HepG2 (cell line): ENCODE data around the gene WDR53. TPM values are rescaled to one million over a fixed set of nuclear protein-coding genes. Genes with fewer than 3 reads are reported as not detected.

Experiments used
- ATAC-seq: fragments of 200-7000 bp; cut with Tn5 transposase; 3 replicates; pipeline ENCODE4 v1.9.1; 2020; ENCODE audit warnings: mild to moderate bottlenecking, moderate library complexity
- BruUV-seq: library from RNA; stranded (reverse); fragments of 400-500 nt; replicated peaks from 2 replicates; lab custom pipeline; 2021; lab: Mats Ljungman, UMichigan
- CTCF ChIA-PET: fragments of 300-600 bp; formaldehyde crosslinking; extraction: SDS; loops from one replicate; lab custom pipeline; 2021; ENCODE audit warnings: low total read pairs, inconsistent platforms, low intra/inter-chr PET ratio; lab: Yijun Ruan, JAX
- POLR2A ChIA-PET: fragments of 350-600 bp; sonication (Branson Sonifier 250); formaldehyde crosslinking; loops from one replicate; lab custom pipeline; 2020; ENCODE audit warnings: antibody characterized with exemption, inconsistent platforms; lab: Yijun Ruan, JAX
- DNase-seq: peaks from one replicate; pipeline ENCODE4 v3.0.0-alpha.2; 2015; ENCODE audit warnings: low spot score
- FAIRE-seq: peaks from 3 replicates; lab custom pipeline; 2011; peaks lifted over from hg19 to GRCh38; lab: Jason Lieb, UNC
- H2AFZ ChIP-seq: one replicate; pipeline ENCODE4 v1.6.1; 2011; ENCODE audit warnings: low read length, inconsistent platforms
- H3K27ac ChIP-seq: fragments of 300-600 bp; 3 replicates; pipeline ENCODE4 v1.8.0; 2011; ENCODE audit warnings: mixed run types, mild to moderate bottlenecking, mixed read lengths, low read length, inconsistent platforms; ENCODE audit not compliant: insufficient read depth; ENCODE audit errors: extremely low read length
- H3K27me3 ChIP-seq, 2 experiments: fragments of 200-600 bp in 1 of 2; 2 replicates in 1 of 2; 3 replicates in 1 of 2; pipeline versions ENCODE4 v1.6.0 to v1.8.0; 2011; ENCODE audit warnings: low read length in 2 of 2, mild to moderate bottlenecking in 2 of 2, moderate library complexity in 2 of 2, inconsistent platforms in 1 of 2; ENCODE audit not compliant: insufficient read depth in 2 of 2, control insufficient read depth in 1 of 2
- H3K36me3 ChIP-seq, 2 experiments: fragments of 200-600 bp in 1 of 2; replicated peaks in 1 of 2; 2 replicates in 1 of 2; 3 replicates in 1 of 2; pipeline versions ENCODE4 v1.5.1 to v1.8.0; 2011; ENCODE audit warnings: low read length in 2 of 2, inconsistent platforms in 1 of 2; ENCODE audit not compliant: insufficient read depth in 2 of 2, control insufficient read depth in 1 of 2
- H3K4me1 ChIP-seq: 2 replicates; pipeline ENCODE4 v1.5.1; 2012; ENCODE audit warnings: low read length, inconsistent platforms; ENCODE audit not compliant: insufficient read depth
- H3K4me2 ChIP-seq: 2 replicates; pipeline ENCODE4 v1.6.0; 2011; ENCODE audit warnings: low read depth, low read length, inconsistent platforms
- H3K4me3 ChIP-seq, 3 experiments: fragments of 200-600 bp in 1 of 3; sonication (generic), shearing (Covaris generic) in 1 of 3; replicated peaks in 1 of 3; 2 replicates each; pipeline ENCODE4 v1.5.1; 2011 to 2016; ENCODE audit warnings: low read length in 3 of 3, inconsistent platforms in 2 of 3, low read depth in 2 of 3, mild to moderate bottlenecking in 2 of 3, control low read depth in 1 of 3, mixed read lengths in 1 of 3; ENCODE audit not compliant: insufficient read depth in 1 of 3
- H3K79me2 ChIP-seq: one replicate; pipeline ENCODE4 v1.6.1; 2011; ENCODE audit warnings: low read length, inconsistent platforms; ENCODE audit not compliant: insufficient read depth
- H3K9ac ChIP-seq: 2 replicates; pipeline ENCODE4 v1.6.0; 2011; ENCODE audit warnings: mild to moderate bottlenecking, low read depth, low read length, inconsistent platforms; ENCODE audit not compliant: insufficient read depth
- H3K9me3 ChIP-seq: 2 replicates; pipeline ENCODE4 v1.5.1; 2012; ENCODE audit warnings: mild to moderate bottlenecking, low read length
- H4K20me1 ChIP-seq: 2 replicates; pipeline ENCODE4 v1.6.0; 2011; ENCODE audit warnings: inconsistent platforms, mild to moderate bottlenecking, low read length, moderate library complexity; ENCODE audit not compliant: insufficient read depth
- KLF15 ChIP-seq: sonication (generic); formaldehyde crosslinking; IDR thresholded peaks from 2 replicates; pipeline ENCODE4 v1.8.1; 2023; ENCODE audit warnings: borderline replicate concordance, mild to moderate bottlenecking, inconsistent platforms, missing genetic modification reagents, mixed read lengths
- MAFF ChIP-seq: IDR thresholded peaks from 2 replicates; pipeline ENCODE4 v1.6.1; 2011; ENCODE audit warnings: low read depth, low read length, improper control_type of control experiment
- SRSF4 ChIP-seq: fragments of 200-400 bp; formaldehyde crosslinking; IDR thresholded peaks from one replicate; pipeline ENCODE4 v1.6.1; 2018; ENCODE audit warnings: mild to moderate bottlenecking, low read depth, low read length, moderate library complexity; ENCODE audit not compliant: poor library complexity, severe bottlenecking
- STAG1 ChIP-seq: sonication (generic); formaldehyde crosslinking; IDR thresholded peaks from 2 replicates; pipeline ENCODE4 v1.4.0; 2020; ENCODE audit warnings: missing genetic modification reagents
- ZNF256 ChIP-seq: sonication (generic); formaldehyde crosslinking; conservative IDR thresholded peaks from 2 replicates; pipeline ENCODE4 v1.4.0; 2020; ENCODE audit warnings: missing genetic modification reagents
- ZNF652 ChIP-seq: IDR thresholded peaks from 2 replicates; pipeline ENCODE4 v1.6.1; 2016; ENCODE audit warnings: low read depth, borderline replicate concordance
- WGBS: methylation state at CpG from one replicate; pipeline ENCODE4 v1.1.6; 2017; ENCODE audit warnings: low lambda C conversion rate; 5-methylcytosine and 5-hydroxymethylcytosine counted together
- in situ Hi-C: cut with HindIII; loops from 2 replicates; pipeline ENCODE4 v1.10.0; 2017; ENCODE audit warnings: low pct_unique_long_range_greater_than_20kb; ENCODE audit not compliant: extremely low pct_ligation_motif_present
- intact Hi-C: fragments of 100-400 bp; cut with micrococcal nuclease; formaldehyde crosslinking; loops from one replicate; pipeline ENCODE4 v1.10.0; 2022; ENCODE audit not compliant: unreplicated experiment
- polyA plus RNA-seq, 8 experiments: library from polyadenylated mRNA; depleted of rRNA in 3 of 8; stranded (reverse) in 7 of 8; unstranded in 1 of 8; fragments of >200 nt; fragmentation: Illumina TruSeq in 4 of 8; extraction: Trizol in 4 of 8; gene quantifications; 2 replicates each; pipeline versions ENCODE4 v1.2.1 to v1.2.3, GENCODE V29; 2011 to 2016; ENCODE audit warnings: low read depth in 4 of 8, missing spikeins in 1 of 8, mixed read lengths in 1 of 8; ENCODE audit not compliant: insufficient read depth in 1 of 8
- total RNA-seq, 5 experiments: library from RNA; depleted of rRNA; stranded (reverse); fragments of >200 nt; fragmentation: Illumina TruSeq; extraction: Trizol; gene quantifications; 2 replicates each; pipeline ENCODE4 v1.2.3, GENCODE V29; 2016; ENCODE audit warnings: low read depth in 1 of 5
- TF ChIP-seq, protein P1 (sequence below): IDR thresholded peaks from 2 replicates; pipeline ENCODE4 v1.6.1; 2016; ENCODE audit warnings: missing compliant biosample characterization, missing genetic modification reagents, borderline replicate concordance
- TF ChIP-seq, protein P2 (sequence below): sonication (generic); formaldehyde crosslinking; IDR thresholded peaks from 2 replicates; pipeline ENCODE4 v1.5.0; 2020; ENCODE audit warnings: mild to moderate bottlenecking, missing genetic modification reagents, moderate library complexity
- TF ChIP-seq, protein P3 (sequence below): IDR thresholded peaks from 2 replicates; pipeline ENCODE4 v1.6.1; 2012; ENCODE audit warnings: inconsistent platforms
- TF ChIP-seq, protein P4 (sequence below): sonication (generic); formaldehyde crosslinking; IDR thresholded peaks from 2 replicates; pipeline ENCODE4 v1.4.0; 2020; ENCODE audit warnings: missing genetic modification reagents
- TF ChIP-seq, protein P5 (sequence below): IDR thresholded peaks from 2 replicates; pipeline ENCODE4 v1.6.1; 2012; ENCODE audit warnings: low read depth, low read length, improper control_type of control experiment

Gene WDR53
- total and polyA plus RNA-seq, 2 of the 13 experiments (the other 11 are each of a cell fraction or from before 2014, with no cell fraction given) = 3.5 to 7.7 TPM

DNA sequence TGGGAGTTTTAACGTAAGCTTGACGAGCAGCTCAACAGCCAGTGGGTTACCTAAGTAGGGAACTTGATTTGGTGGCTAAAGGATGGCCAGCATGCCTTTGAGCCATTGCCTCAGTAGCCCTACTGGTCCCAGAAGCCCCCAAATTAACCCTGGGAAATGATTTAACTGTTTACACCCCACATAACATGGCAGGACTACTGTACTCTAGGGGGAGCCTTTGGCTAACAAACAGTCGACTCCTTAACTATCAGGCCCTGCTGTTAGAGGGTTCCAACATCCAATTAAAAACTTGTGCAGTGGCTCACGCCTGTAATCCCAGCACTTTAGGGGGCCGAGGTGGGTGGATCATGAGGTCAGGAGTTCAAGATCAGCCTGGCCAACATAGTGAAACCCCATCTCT, 43.8 kb downstream of the WDR53 start:
- ChIA-PET POLR2A (no interaction called here), CTCF (no interaction called here)
- DNase-seq = no peak
- Histone ChIP-seq H3K4me1 (no peaks in the 10 kb centered on the region; the same call in 1 of the 2 replicates), H3K9me3 (no peaks in the 10 kb centered on the region), H4K20me1 (no peaks in the 10 kb centered on the region), H3K79me2 (no peaks in the 10 kb centered on the region), H3K27me3 (peaks cover 0 to 14% of the 10 kb centered on the region in 2 experiments; a peak in 1 of 5 replicates), H3K27ac (no peak overlapping the region), H3K9ac (no peak overlapping the region), H3K4me2 (no peak overlapping the region), H3K36me3 (no peaks in the 10 kb centered on the region), H2AFZ (no peak overlapping the region), H3K4me3 (no peak overlapping the region)
- peak; percentile 56 for ATAC-seq
- intact Hi-C loops = no loop called here
- BruUV-seq = no TSS peak
- 30% methylated on average over 5 of the region's 5 CpGs for WGBS
- in situ Hi-C loops = no loop called here
- FAIRE-seq = no peak
- TF ChIP-seq MAFF (no peak), KLF15 (CRISPR knock-in tag) (no peak), STAG1 (peak; percentile 59), ZNF652 (CRISPR knock-in tag) (peak; percentile 95), ZNF256 (CRISPR knock-in tag) (no peak), SRSF4 (no peak)
- TF ChIP-seq, protein P1, sequence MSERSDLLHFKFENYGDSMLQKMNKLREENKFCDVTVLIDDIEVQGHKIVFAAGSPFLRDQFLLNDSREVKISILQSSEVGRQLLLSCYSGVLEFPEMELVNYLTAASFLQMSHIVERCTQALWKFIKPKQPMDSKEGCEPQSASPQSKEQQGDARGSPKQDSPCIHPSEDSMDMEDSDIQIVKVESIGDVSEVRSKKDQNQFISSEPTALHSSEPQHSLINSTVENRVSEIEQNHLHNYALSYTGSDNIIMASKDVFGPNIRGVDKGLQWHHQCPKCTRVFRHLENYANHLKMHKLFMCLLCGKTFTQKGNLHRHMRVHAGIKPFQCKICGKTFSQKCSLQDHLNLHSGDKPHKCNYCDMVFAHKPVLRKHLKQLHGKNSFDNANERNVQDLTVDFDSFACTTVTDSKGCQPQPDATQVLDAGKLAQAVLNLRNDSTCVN (CRISPR knock-in tag) = 0 out of 2 replicates have a peak, but pooled peaks have one; percentile 28
- TF ChIP-seq, protein P2, sequence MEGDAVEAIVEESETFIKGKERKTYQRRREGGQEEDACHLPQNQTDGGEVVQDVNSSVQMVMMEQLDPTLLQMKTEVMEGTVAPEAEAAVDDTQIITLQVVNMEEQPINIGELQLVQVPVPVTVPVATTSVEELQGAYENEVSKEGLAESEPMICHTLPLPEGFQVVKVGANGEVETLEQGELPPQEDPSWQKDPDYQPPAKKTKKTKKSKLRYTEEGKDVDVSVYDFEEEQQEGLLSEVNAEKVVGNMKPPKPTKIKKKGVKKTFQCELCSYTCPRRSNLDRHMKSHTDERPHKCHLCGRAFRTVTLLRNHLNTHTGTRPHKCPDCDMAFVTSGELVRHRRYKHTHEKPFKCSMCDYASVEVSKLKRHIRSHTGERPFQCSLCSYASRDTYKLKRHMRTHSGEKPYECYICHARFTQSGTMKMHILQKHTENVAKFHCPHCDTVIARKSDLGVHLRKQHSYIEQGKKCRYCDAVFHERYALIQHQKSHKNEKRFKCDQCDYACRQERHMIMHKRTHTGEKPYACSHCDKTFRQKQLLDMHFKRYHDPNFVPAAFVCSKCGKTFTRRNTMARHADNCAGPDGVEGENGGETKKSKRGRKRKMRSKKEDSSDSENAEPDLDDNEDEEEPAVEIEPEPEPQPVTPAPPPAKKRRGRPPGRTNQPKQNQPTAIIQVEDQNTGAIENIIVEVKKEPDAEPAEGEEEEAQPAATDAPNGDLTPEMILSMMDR (CRISPR knock-in tag) = peak; percentile 47
- TF ChIP-seq, protein P3, sequence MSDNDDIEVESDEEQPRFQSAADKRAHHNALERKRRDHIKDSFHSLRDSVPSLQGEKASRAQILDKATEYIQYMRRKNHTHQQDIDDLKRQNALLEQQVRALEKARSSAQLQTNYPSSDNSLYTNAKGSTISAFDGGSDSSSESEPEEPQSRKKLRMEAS = no peak
- TF ChIP-seq, protein P4, sequence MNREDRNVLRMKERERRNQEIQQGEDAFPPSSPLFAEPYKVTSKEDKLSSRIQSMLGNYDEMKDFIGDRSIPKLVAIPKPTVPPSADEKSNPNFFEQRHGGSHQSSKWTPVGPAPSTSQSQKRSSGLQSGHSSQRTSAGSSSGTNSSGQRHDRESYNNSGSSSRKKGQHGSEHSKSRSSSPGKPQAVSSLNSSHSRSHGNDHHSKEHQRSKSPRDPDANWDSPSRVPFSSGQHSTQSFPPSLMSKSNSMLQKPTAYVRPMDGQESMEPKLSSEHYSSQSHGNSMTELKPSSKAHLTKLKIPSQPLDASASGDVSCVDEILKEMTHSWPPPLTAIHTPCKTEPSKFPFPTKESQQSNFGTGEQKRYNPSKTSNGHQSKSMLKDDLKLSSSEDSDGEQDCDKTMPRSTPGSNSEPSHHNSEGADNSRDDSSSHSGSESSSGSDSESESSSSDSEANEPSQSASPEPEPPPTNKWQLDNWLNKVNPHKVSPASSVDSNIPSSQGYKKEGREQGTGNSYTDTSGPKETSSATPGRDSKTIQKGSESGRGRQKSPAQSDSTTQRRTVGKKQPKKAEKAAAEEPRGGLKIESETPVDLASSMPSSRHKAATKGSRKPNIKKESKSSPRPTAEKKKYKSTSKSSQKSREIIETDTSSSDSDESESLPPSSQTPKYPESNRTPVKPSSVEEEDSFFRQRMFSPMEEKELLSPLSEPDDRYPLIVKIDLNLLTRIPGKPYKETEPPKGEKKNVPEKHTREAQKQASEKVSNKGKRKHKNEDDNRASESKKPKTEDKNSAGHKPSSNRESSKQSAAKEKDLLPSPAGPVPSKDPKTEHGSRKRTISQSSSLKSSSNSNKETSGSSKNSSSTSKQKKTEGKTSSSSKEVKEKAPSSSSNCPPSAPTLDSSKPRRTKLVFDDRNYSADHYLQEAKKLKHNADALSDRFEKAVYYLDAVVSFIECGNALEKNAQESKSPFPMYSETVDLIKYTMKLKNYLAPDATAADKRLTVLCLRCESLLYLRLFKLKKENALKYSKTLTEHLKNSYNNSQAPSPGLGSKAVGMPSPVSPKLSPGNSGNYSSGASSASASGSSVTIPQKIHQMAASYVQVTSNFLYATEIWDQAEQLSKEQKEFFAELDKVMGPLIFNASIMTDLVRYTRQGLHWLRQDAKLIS = no peak
- TF ChIP-seq, protein P5, sequence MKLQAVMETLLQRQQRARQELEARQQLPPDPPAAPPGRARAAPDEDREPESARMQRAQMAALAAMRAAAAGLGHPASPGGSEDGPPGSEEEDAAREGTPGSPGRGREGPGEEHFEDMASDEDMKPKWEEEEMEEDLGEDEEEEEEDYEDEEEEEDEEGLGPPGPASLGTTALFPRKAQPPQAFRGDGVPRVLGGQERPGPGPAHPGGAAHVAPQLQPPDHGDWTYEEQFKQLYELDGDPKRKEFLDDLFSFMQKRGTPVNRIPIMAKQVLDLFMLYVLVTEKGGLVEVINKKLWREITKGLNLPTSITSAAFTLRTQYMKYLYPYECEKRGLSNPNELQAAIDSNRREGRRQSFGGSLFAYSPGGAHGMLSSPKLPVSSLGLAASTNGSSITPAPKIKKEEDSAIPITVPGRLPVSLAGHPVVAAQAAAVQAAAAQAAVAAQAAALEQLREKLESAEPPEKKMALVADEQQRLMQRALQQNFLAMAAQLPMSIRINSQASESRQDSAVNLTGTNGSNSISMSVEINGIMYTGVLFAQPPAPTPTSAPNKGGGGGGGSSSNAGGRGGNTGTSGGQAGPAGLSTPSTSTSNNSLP = no peak
